Activated CD8-positive, alpha-beta memory T cell treated with anti-CD3 and anti-CD28 coated beads, Interleukin-2, amount 50 U/mL, for 4 hours (primary cell): ENCODE results near the gene SEMA4D.
"Not testable (repeated sequence)": the region's sequence is repeated elsewhere in the genome, so short reads cannot be mapped to it uniquely, and the experiment has no call there.

Experiments
- DNase-seq: peaks from one replicate; pipeline ENCODE4 v3.0.0-alpha.2; 2020

SEMA4D gene

DNA sequence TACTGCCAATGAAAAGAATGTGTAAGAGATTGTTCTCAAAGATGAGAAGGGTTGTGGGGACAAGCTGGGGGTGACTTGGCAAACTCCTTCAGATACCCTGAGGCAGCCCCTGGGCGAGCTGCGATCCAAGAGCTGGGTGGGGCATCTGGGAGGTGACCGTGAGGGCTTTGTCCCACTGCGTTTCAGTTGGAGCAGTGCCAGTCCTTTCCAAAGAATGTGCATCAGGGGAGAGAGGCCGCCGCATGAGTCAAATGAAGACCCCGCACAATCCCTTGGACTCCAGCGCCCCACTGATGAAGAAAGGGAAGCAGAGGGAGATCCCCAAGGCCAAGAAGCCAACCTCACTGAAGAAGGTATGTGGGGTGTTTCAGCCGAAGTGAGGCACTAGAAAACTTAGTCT lies 151.2 kb downstream of the SEMA4D start:
- no peak for DNase-seq

DNA sequence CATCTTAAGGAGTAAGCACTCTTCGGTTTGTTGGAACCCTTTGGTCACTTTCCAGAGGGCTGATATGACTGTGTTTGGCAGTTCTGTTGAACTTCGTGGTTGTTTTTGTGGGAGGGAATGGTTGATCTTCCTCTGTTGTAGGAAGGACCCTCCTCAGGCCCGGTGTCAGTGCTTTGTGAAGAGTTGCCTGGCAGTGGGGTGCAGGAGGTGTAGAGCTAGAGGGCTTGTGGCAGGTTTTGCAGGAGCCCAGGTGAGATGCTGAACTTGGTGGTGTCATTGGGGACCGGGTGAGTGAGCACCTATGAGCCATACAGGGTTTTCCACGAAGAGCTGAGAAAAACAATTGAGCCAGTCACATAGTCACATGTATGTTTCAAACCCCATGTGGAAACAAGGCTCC lies 152.4 kb downstream of the SEMA4D start:
- DNase-seq, result no peak

DNA sequence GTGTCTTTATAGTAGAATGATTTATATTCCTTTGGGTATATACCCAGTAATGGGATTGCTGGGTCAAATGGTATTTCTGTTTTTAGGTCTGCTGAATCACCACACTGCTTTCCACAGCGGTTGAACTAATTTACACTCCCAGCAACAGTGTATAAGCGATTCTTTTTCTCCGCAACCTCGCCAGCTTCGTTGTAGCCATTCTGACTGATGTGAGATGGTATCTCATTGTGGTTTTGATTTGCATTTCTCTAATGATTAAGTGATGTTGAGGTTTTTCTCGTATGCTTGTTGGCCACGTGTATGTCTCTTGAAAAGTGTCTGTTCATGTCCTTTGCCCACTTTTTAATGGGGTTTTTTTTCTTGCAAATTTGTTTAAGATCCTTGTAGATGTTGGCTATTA lies 154.1 kb downstream of the SEMA4D start:
- not testable (repeated sequence) for DNase-seq

DNA sequence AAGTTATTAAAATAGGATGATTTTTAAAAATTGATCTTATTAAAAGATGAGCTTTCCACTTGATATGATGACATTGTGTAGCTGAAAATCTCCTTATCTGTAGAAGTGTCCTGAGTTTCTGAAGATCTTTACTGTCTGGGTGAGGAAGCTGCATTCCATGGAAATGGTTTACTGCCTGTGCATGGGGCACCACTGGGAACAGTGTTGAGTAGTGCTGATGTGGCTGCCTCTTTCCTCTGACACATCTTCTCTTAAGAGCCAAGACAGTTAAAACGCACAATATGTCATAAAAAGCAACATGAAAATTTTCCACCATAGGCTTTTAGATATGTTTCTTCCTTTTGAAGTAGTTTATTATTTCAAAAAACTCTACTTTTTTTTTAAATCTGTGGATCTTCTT lies 155.0 kb downstream of the SEMA4D start:
- no peak for DNase-seq

DNA sequence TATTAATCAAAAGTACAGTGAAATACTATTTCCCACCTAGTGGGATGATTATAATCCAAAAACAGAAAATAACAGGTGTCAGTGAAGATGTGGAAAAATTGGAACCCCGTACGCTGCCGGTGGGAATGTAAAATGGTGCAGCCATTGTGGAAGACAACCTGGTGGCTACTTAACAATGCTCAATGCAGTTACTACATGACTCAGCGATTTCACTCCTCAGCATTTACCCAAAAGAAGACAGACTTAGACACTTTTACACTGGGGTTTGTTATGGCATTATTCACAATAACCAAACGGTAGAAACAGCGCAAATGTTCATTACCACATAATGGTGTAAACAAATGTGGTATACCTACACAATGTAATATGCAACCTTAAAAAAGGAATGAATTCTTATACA lies 155.7 kb downstream of the SEMA4D start:
- no peak for DNase-seq

DNA sequence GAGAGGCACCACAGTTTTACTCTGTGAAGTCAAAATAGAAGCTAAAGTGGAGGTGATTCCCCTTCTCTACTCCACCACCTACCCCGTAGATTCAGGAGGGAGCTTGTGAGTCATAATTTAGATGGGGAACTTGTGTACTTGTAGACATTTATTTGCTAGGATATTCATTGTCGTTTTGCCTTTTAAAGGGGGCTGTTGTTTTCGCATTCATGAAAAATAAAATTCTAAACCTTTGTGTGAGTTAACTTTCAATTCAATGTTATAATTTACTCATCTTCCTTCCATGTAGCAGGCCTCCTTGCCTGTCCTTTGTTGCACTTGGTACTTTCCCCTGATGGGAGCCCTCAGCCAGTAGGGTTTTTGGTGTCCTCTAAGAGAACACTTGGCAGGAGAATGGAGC lies 157.6 kb downstream of the SEMA4D start:
- DNase-seq, result no peak

DNA sequence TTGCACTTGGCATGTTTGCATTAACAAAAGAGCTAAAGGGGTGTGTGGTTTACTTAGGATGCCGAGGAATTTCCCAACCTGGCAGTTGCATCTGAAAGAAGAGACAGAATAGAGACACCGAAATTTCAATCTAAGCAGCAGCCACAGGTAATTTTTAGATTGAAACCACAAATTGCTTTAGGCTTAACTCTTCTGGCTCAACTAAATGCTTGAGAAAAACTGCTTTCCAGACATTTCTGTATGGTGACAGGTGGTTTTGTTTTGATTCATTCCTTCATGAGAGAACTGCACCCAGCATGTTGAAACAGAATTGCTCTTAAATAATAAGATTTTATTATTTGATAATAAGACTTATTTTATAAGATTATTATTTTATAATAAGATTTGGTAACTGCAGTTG lies 158.1 kb downstream of the SEMA4D start:
- no peak for DNase-seq

DNA sequence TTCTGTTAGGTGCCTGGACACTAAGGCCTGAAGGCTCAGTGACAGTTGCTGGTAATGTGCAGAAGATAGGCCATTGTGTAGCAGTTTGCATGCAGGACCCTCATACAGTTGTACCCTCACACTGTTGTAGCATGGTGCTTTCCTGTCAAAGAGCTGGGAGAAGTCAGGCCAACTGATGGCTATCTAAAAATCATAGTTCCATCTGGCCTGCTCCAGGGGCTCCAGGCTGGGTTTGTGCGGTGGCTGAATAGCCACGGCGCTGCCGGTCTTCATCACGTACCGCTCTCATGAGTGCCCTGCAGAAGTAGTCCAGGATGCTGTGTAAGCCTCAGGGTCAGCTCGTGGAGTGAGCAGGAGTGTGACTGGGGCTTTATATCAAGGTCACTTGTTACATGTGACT lies 167.4 kb downstream of the SEMA4D start:
- no peak for DNase-seq

DNA sequence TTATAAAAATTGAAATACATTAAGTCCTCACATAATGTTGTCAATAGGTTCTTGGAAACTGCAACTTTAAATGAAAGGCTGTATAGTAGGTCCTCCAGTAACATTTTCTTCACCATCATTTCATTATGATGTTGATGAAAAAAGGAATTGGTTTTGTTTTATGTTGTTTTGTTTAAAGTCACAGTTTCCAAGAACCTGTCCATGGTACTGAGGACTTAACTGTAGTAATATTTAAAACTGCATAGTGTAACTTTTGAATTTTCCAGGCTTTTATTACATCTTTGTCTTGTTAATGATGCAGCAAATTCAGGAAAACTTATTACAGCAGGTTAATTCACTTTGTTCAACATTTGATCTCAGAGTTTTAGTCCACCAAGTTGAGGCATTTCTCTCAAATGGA lies 168.0 kb downstream of the SEMA4D start:
- DNase-seq, result no peak

DNA sequence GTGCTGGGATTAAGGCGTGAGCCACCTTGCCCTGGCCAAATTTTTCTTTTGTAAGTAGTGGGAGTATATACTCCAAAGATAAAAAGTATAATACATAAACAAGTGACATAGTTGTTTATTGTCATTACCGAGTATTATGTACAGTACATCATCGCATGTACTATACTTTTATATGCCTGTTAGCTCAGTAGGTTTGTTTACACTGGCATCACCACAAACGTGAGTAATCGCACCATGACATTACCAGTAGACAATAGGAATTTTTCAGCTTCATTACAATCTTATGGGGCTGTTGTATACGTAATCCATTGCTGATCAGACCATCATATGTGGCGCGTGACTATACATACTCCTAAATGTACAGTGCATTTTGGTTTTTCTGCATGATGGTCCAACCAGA lies 169.8 kb downstream of the SEMA4D start:
- no peak for DNase-seq

DNA sequence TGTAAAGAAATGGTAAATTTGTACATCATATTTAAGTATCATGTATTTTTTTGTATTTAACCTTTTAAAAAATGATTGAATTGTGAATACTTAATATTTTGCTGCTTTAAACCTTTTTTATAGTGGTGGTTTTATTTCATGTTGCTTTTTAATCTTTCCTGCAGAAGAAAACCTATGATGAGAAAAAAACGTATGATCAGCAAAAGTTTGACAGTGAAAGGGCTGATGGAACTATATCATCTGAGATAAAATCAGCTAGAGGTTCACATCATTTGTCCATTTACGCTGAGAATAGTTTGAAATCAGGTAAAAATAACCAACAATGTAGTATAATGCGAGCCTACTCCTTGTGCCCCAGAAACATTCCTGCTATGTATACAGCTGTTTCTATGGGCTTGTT lies 172.2 kb downstream of the SEMA4D start:
- DNase-seq, result no peak

DNA sequence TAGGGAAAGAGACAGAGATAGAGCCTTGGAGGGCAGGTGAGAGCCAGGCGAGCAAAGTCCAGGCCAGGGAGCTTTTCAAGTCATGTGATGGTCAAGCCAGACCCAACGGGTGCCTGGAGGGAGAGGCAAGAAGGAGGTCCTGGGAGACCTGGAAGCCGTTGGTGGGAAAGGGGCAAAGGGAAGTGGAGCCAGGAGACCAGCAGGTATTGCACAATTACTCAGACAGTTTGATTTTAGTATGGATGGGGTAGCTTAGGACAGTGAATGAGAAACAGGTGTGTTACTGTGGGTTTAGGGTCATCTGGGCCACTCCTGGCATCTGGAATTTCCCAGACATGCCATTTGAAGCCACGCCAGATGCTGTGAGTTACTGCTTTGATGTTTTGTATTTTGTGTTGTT lies 174.5 kb downstream of the SEMA4D start:
- no peak for DNase-seq

DNA sequence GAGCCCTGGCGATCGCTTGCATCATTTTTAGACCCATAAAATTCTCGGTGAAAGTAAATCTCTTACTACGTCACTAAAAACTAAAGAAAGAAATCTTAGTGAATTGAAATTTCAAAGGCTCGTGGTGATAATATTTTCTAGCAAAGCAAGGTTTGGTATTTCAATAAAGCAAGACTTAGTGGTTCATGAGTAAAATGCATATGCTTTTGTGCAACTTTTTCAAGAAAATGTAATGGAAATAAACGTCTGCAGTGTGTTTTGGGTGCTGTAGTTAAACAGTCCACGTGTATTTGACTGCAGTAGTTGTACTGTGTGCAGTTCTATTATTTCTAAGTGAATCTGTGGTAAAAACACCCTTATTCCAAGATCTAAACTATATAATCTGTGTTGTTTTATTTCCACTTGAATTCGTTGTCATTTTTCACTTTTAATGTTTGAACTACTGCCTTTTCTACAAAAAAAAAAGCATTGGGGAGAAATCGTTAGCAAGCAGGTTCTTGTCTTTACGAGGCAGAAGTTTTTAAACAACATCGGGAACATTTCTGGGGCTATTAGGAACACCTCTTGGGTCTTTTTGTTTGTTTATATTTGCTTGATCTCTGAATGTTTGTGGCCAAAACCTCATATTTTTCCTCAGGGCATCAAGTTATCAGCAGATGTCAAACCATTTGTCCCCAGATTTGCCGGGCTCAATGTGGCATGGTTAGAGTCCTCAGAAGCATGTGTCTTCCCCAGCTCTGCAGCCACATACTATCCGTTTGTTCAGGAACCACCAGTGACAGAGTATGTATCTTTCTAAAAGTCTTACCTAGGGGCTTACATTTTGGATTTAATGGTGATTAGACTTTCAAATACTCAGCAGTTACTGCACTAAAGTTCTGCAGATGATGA lies 178.7 kb downstream of the SEMA4D start:
- no peak for DNase-seq

DNA sequence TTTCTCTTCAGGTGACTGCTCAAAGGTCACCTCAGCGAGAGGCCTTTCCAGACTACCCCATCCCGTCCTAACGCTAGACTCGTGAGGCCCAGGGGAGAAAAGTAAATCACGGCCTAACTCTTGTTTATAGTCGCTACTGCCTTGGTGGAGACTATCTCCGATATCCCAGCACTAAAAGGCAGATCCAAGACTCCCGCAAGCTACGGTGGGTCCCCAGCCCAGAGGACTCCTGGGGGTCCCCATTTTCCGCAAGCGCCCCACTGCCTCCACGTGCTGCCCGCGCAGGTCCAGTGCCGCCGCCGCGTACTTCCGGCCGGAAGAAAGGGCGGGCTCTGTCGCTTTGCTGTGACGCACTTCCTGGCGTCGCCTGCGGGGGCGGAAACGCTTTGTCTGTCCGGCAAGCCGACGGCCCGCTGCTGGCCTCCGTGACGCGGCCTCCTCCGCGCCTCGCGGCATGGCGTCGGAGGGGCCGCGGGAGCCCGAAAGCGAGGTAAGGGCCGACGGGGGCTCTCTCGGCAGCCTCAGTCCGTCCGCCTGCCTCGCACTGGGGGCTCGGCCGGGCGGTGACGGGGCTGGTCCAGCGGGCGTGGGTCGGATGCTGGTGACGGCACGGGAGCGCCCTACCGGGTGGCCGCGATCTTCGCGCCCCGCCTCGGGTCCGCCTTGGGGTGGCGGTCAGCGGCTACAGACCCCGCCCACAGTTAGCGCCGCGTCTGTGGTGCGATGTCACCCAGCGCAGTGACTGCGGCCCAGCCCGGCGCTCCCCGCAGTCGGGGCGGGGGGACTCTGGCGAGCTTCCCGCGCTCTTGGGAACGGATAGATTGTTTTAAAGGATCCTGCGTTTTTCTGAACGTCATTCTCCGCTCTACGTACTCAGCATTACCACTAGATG lies 179.5 kb downstream of the SEMA4D start, which contains the start of gene SECISBP2:
TSS of gene SECISBP2 (plus strand) at position 378 of the 892 bp plus-strand sequence. CDS start at position 455, 77 bp downstream.
- peak; percentile 96 for DNase-seq

DNA sequence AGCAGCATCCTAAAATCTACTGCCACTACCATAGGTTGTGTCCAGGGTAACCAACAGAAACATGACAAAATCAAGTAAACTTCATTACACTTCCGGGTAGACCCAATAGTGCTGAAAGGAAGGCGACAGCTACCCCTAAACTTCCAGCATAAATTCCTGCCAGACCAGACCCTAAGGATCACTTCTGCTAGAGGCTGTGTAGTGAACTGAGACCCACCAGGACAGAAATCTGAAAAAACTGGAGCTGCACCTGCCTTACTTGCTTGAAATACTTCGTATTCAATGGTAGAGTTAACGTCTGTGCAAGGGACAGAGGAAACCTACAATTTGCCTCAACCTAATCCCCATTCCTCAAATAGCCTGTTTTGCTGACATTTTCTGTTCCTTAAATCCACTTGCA lies 180.6 kb downstream of the SEMA4D start:
- no peak for DNase-seq

DNA sequence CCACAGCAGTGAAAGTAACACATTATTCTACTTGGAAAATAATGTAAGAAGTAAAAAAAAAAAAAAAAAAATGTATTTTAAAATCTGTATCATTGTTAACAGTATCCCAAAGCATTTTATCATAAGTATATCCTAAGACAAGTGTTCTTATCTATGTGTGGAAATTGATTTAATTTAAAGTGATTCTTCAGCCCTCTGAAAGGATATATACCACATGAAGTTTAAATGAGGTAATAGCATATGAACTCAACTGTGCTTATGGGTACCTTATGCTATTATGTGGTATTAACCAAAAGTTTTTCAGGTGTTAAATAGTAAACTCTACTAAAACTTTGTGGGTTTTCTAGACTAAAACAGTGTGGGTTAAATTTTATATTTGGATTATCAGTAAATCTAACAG lies 182.4 kb downstream of the SEMA4D start:
- no peak for DNase-seq

DNA sequence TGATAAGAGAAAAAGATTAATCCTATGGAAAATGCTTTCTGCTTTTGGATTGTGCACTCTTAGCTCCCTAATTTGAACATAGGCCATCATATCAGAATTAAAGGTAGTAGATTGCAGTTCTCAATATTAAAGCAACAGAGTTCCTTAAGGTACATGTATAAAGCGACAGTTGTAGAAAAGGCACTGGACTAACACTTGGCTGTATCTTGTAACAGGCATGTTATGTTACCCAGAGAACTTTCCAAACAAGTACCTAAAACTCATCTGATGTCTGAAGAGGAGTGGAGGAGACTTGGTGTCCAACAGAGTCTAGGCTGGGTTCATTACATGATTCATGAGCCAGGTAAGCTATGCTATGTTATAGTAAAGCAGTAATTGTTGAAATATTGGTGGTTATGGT lies 183.0 kb downstream of the SEMA4D start:
- no peak for DNase-seq

DNA sequence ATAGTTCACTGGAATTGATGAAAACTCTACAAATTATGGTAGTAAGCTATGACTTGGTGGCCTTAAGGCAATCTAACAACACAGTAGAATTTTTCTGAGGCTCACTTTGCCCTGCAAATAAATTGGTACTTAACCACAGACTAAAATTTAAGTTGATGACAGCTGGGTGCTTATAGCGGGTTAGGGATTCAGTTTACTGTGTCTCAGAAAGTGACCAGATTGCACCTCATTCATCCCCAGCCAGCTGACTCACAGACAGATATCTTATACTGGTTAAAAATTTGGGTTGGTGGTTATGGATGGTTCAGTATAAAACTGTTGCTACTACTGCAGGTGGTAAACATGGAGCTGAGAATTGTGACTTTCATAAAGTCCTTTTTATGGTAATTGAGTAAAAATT lies 184.1 kb downstream of the SEMA4D start:
- no peak for DNase-seq

DNA sequence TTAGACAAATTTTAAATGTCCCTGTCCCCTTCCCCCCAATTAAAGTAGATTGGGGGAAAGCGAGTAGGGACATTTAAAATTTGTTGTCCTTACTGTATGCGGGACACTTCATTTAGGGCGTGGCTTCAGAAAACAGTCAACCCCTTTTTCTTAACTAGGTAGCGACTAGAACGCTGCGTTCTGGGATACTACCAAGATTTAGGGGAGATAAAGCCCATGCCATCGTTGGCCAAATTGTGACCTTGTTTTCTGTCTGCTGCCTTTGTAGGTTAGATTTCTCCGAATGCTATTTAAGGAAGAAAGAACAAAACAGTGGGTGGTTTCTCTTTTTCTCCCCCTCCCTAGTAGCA lies 185.7 kb downstream of the SEMA4D start:
- no peak for DNase-seq

DNA sequence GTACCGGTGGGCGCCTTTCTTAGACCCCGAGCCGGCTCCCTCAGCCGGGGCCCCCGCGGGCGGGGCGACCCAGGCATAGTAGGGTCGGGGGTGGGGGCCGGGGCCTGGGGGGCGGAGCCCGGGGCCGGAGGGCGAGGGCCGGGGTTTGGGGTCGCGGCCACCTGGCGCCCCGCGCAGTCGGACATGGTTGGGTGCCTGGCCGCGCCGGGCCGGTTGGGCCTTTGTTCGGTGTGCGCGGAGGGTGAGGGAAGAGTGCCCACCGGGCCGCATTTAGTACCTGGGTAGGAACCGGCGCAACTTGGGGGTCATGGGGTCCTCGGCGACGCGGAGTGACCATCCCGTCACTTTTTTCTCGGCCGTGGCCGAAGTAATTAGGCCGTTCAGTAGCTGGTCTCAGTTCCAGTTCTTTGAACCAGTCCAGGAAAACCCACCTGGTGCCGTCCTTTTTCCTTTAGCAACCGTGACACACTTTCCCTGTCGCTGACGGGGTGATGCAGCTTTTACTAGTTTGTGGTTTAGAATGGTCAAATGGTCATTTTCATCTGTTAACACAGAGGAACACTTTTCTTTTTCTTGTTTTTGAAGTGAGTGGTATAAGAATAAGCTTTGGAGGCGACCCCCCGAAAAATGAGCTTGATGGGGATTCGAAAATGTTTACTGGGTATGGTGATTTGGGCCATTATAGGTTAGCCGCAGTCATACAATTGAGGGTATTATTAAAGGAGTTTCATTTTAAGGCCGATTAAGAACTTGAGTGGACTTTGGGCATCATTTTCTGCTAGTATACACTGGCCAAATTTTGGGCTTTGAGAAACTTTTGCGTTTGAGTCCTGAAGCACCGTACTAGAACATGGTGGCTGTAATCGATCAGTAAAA lies 186.3 kb downstream of the SEMA4D start:
- DNase-seq, result no peak
